ENCODE data around the gene AP2A2. TPM values are rescaled to one million over a fixed set of nuclear protein-coding genes. Genes with fewer than 3 reads are reported as not detected.
A peak's percentile ranks its signal among the peaks of the same experiment; 100 is the strongest.

The AP2A2 gene
- total RNA-seq, 2 donors from 2014 or later: 69.1 to 76.2 TPM

- peaks cover 22% of the 10 kb centered on the region for H3K4me1 Mint-ChIP-seq
- peaks cover 4% of the 10 kb centered on the region for H3K9me3 Mint-ChIP-seq
- H3K27ac Mint-ChIP-seq: peak overlapping the region; percentile 2
- ATAC-seq (replicated peaks): peak; percentile 37
- no peaks in the 10 kb centered on the region for H3K27me3 Mint-ChIP-seq
- no peak overlapping the region for H3K4me3 Mint-ChIP-seq
- no peaks in the 10 kb centered on the region for H3K36me3 Mint-ChIP-seq (ENCODE audit: low read depth)
Observed at GRCh38 chr11:1017269-1018005, 91.8 kb downstream of the AP2A2 start.

GRCh38 chr11:1018091-1018490 is 92.4 kb downstream of the AP2A2 start:
- Mint-ChIP-seq H3K9me3 (peaks cover 4% of the 10 kb centered on the region), H3K4me1 (peaks cover 28% of the 10 kb centered on the region), H3K27me3 (no peaks in the 10 kb centered on the region), H3K27ac (peak overlapping the region; percentile 2), H3K4me3 (no peak overlapping the region), H3K36me3 (ENCODE audit: low read depth) (no peaks in the 10 kb centered on the region)
- no peak for ATAC-seq (replicated peaks)

- ATAC-seq (replicated peaks): no peak
- no peaks in the 10 kb centered on the region for H3K36me3 Mint-ChIP-seq (ENCODE audit: low read depth)
- no peaks in the 10 kb centered on the region for H3K27me3 Mint-ChIP-seq
- H3K4me3 Mint-ChIP-seq: no peak overlapping the region
- H3K9me3 Mint-ChIP-seq: peaks cover 4% of the 10 kb centered on the region
- peaks cover 30% of the 10 kb centered on the region for H3K4me1 Mint-ChIP-seq
- H3K27ac Mint-ChIP-seq: no peak overlapping the region
Observed at GRCh38 chr11:1019321-1019910, 93.7 kb downstream of the AP2A2 start.

- no peaks in the 10 kb centered on the region for H3K36me3 Mint-ChIP-seq (ENCODE audit: low read depth)
- peaks cover 4% of the 10 kb centered on the region for H3K9me3 Mint-ChIP-seq
- no peak overlapping the region for H3K27ac Mint-ChIP-seq
- no peak for ATAC-seq (replicated peaks)
- H3K4me3 Mint-ChIP-seq: no peak overlapping the region
- H3K4me1 Mint-ChIP-seq: peaks cover 30% of the 10 kb centered on the region
- H3K27me3 Mint-ChIP-seq: no peaks in the 10 kb centered on the region
Observed at GRCh38 chr11:1020211-1020905, 94.7 kb downstream of the AP2A2 start.

GRCh38 chr11:1022411-1022810 is 96.7 kb downstream of the AP2A2 start:
- Mint-ChIP-seq H3K36me3 (ENCODE audit: low read depth) (no peaks in the 10 kb centered on the region), H3K4me1 (peaks cover 17% of the 10 kb centered on the region), H3K27me3 (no peaks in the 10 kb centered on the region), H3K27ac (no peak overlapping the region), H3K4me3 (no peak overlapping the region), H3K9me3 (peaks cover 4% of the 10 kb centered on the region)
- ATAC-seq (replicated peaks): no peak

- no peak overlapping the region for H3K27ac Mint-ChIP-seq
- no peak for ATAC-seq (replicated peaks)
- H3K4me3 Mint-ChIP-seq: no peak overlapping the region
- peaks cover 10% of the 10 kb centered on the region for H3K4me1 Mint-ChIP-seq
- no peaks in the 10 kb centered on the region for H3K36me3 Mint-ChIP-seq (ENCODE audit: low read depth)
- H3K9me3 Mint-ChIP-seq: no peaks in the 10 kb centered on the region
- H3K27me3 Mint-ChIP-seq: no peaks in the 10 kb centered on the region
Observed at GRCh38 chr11:1022908-1023810, 97.5 kb downstream of the AP2A2 start.

- H3K36me3 Mint-ChIP-seq (ENCODE audit: low read depth): no peaks in the 10 kb centered on the region
- no peaks in the 10 kb centered on the region for H3K27me3 Mint-ChIP-seq
- no peak overlapping the region for H3K4me3 Mint-ChIP-seq
- H3K4me1 Mint-ChIP-seq: peaks cover 7% of the 10 kb centered on the region
- H3K9me3 Mint-ChIP-seq: no peaks in the 10 kb centered on the region
- ATAC-seq (replicated peaks): no peak
- no peak overlapping the region for H3K27ac Mint-ChIP-seq
Observed at GRCh38 chr11:1023811-1024596, 98.3 kb downstream of the AP2A2 start.

- no peaks in the 10 kb centered on the region for H3K9me3 Mint-ChIP-seq
- H3K4me1 Mint-ChIP-seq: peaks cover 7% of the 10 kb centered on the region
- no peak overlapping the region for H3K27ac Mint-ChIP-seq
- ATAC-seq (replicated peaks): no peak
- no peaks in the 10 kb centered on the region for H3K36me3 Mint-ChIP-seq (ENCODE audit: low read depth)
- H3K4me3 Mint-ChIP-seq: no peak overlapping the region
- H3K27me3 Mint-ChIP-seq: no peaks in the 10 kb centered on the region
Observed at GRCh38 chr11:1024597-1025409, 99.1 kb downstream of the AP2A2 start.

GRCh38 chr11:1025410-1026162 is 99.9 kb downstream of the AP2A2 start:
- H3K4me3 Mint-ChIP-seq: no peak overlapping the region
- peaks cover 7% of the 10 kb centered on the region for H3K4me1 Mint-ChIP-seq
- no peak overlapping the region for H3K27ac Mint-ChIP-seq
- H3K36me3 Mint-ChIP-seq (ENCODE audit: low read depth): no peaks in the 10 kb centered on the region
- H3K9me3 Mint-ChIP-seq: no peaks in the 10 kb centered on the region
- no peaks in the 10 kb centered on the region for H3K27me3 Mint-ChIP-seq
- no peak for ATAC-seq (replicated peaks)

- no peaks in the 10 kb centered on the region for H3K36me3 Mint-ChIP-seq (ENCODE audit: low read depth)
- peaks cover 7% of the 10 kb centered on the region for H3K4me1 Mint-ChIP-seq
- no peaks in the 10 kb centered on the region for H3K27me3 Mint-ChIP-seq
- H3K27ac Mint-ChIP-seq: no peak overlapping the region
- H3K4me3 Mint-ChIP-seq: no peak overlapping the region
- no peak for ATAC-seq (replicated peaks)
- H3K9me3 Mint-ChIP-seq: no peaks in the 10 kb centered on the region
Observed at GRCh38 chr11:1026163-1026450, 100.4 kb downstream of the AP2A2 start.

GRCh38 chr11:1026641-1027482 is 101.2 kb downstream of the AP2A2 start:
- Mint-ChIP-seq H3K27me3 (no peaks in the 10 kb centered on the region), H3K9me3 (no peaks in the 10 kb centered on the region), H3K4me1 (peaks cover 7% of the 10 kb centered on the region), H3K36me3 (ENCODE audit: low read depth) (no peaks in the 10 kb centered on the region), H3K4me3 (no peak overlapping the region), H3K27ac (no peak overlapping the region)
- no peak for ATAC-seq (replicated peaks)

Measured in activated T-helper 17 cell treated with anti-CD3 and anti-CD28 coated beads, Interleukin-2, amount 50 U/mL, for 72 hours (primary cell).